CD4-positive, alpha-beta T cell treated with Interleukin-17A for 4 hours (primary cell): Measurements from ENCODE around the gene ATP7B.

Experiments used
- DNase-seq: peaks from one replicate; pipeline ENCODE4 v3.0.0-alpha.2; 2020; ENCODE audit warnings: mixed read lengths

The ATP7B gene

GRCh38 chr13:51942189-51942588 lies 69.1 kb downstream of the ATP7B start:
- peak; percentile 71 for DNase-seq

GRCh38 chr13:51938454-51938853 lies 72.8 kb downstream of the ATP7B start:
- DNase-seq: no peak

DNA sequence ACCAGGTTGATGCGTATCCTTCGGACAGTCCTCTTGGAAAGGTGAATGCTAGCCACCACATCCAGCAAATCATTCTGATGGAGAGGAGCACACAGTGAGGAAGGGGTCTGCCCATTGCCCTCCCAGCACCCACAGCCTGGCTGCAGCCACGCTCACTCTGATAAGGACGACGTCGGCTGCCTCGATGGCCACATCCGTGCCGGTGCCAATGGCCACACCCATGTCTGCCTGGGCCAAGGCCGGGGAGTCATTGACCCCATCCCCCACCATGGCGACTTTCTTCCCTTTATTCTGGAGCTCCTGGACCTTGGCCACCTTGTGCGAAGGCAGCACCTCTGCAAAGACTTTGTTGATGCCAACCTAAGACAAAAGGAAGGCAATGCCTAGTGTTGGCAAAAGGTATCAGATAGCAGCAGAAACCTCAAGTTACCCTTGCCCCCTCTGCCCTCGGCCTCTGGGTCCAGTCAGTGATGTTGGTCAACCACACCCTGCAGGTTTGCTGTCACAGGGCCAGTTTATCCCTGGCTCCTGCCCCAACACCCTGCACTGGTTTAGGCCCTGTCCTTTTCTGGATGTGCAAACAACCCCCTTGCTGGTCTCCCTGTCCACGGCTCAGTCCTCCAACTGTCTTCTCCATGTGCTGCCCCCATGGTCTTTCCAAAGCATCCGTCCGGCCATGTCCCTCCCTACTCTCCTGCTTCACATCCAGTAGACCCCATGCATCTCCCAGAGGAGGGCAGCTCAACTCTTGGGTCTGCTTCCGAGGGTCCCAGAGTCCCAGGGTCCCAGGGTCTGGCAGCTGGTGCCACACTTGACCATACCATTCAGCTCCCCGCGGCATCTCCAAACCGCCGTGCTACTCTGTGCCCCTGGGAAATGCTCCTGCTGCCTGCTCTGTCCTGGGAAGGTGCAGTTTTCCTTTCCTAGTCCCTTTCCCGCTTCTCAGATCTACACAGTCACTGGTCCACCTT lies 73.6 kb downstream of the ATP7B start:
- no peak for DNase-seq

- DNase-seq: peak; percentile 14
These were observed 75.7 kb downstream of the ATP7B start for GRCh38 chr13:51935326-51936171.

GRCh38 chr13:51934461-51935087 lies 76.7 kb downstream of the ATP7B start:
- DNase-seq: no peak

DNA sequence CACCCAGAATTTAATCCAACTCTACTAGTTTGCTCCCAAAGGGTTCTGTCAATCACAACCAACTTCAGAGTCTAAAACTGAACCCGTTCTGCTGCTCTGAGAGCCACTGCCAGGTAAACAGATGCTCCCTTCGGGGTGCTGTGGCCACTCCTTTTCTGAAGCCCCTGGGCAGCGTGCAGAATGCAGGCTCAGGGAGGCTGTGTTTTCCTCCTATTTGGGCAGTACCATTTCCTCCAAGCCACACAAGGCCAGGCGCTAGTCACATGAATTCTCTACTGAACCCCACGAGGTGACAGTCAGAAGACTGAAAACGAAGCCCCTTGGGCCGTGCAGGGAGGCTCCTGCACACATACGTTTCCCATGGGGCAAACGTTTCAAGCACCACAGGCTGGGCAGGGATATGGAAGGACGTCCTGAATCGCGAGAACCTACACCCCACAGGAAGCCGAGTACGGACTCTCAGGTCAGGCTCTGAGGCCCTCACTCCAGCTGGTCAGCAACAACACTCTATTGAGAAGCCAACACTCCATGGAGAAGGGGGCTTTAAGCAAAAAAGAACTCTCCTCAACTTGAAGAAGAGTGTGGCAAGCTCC lies 77.7 kb downstream of the ATP7B start:
- DNase-seq: no peak

DNA sequence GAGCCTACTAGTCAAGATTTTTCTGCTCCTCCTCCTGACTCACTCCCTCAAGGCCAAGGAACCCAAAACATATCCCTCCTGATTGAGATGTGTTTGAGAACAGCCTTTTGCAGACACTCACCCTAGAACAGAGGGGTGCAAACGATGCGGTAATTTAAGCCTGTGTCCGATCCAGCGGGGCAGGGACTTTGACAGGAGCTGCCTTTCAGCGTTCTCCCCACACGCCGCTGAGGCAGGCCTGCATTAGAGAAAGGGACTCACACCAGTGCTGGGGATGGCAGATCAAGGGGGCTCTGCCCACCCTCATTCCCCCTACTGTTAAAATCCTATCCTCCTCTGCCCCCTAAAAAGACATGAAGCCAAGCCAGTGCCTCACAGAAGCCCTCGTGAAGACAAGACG lies 79.0 kb downstream of the ATP7B start:
- no peak for DNase-seq

DNA sequence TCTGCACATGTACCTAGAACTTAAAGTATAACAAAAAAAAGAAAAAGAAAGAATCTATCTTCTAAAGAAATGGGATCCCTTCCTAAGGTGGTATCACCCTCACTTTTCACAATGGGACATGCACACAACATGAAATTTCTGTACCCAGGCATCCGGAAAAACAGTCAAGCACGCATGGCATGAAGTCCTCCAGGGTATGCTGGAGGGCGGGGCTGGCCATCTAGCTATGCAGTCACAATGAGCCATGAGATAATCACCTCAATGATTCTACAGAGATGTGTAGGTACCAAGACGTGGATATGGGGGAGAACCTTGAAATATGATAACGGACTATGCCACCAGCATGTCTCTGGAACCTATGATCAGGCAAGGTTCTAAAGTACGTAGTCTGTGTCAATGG lies 79.6 kb downstream of the ATP7B start:
- no peak for DNase-seq

- no peak for DNase-seq
These were observed 81.6 kb downstream of the ATP7B start for GRCh38 chr13:51929699-51930098.

DNA sequence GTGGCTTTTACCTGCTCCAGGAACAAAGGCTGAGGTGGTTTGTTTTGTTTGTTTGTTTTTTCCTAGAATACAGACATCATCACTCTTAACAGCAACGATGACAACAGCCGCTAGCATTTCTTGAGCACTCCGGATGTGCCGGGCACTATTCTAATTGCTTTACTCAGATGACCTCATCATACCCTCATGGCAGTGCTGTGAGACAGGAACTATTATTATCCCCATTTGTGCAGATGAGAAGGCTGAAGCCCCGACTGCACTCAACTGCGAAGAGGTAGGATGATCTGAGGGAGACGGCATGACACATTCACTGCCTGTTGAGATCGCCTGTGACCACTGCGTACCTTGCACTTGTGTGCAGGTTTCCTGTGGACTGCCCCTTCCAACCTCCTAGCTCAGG lies 83.0 kb downstream of the ATP7B start:
- DNase-seq: no peak

DNA sequence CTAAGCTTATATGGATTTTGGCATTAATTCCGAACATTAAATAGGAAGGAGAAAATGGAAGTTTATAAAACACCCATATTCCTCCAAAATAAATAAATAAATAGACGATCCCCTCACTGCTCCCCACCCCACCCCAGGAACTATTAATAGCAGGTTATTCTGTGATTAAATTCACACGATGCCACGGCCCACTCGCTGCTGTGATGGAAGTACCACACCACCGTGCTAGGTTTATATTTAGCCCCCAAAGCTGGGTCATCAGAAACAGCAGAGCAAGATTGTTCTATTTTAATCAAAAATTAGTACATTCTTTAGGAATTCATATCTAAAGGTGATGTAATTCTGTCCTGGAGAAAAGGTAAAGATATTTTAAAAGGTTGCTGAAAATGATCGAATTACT lies 84.1 kb downstream of the ATP7B start:
- no peak for DNase-seq

DNA sequence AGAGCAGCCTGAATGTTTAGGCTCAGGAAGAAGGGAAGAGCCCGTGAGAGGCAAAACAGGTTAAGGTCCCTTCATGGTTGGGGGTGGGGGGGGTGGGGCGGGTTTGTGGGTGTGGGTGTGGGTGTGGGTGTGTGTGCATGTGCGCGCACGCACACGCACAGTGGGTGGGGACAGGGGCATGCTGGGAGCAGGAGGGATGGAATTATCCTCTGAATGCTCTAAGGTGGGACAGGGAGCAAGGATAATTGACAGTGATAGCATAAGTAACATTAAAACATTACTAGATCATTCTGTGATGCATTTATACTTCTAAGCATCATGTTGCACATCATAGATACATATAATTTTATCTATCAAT lies 84.7 kb downstream of the ATP7B start:
- DNase-seq: no peak

DNA sequence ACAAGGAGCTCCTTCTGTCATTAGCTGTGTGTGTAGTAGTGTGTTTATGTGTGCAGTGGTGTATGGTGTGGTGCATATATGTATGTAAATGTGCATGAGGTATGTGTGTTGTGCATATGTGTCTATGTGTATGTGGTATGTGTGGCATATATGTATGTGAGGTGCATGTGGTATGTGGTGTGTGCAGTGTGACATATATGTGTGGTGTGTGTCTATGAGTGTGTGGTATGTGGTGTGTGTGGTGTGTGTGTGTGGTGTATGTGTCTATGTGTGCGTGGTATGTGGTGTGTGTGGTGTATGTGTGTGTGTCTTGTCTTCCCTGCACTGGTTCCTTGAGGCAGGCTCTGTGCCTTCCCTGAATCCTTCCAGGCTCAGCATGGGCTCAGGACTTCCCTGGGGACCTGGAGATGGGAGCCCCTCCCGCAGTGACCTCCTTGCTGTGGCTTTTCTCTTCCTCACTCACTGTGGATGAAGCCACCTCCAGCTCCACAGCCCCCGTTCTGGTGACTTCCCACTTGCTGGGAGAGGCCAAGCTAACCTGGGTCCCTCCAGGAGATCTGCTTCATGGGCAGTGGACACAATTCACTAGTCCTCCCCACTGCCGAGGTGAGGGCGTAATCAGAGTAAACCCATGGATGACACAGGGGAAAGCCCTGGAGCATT lies 85.3 kb downstream of the ATP7B start:
- no peak for DNase-seq

DNA sequence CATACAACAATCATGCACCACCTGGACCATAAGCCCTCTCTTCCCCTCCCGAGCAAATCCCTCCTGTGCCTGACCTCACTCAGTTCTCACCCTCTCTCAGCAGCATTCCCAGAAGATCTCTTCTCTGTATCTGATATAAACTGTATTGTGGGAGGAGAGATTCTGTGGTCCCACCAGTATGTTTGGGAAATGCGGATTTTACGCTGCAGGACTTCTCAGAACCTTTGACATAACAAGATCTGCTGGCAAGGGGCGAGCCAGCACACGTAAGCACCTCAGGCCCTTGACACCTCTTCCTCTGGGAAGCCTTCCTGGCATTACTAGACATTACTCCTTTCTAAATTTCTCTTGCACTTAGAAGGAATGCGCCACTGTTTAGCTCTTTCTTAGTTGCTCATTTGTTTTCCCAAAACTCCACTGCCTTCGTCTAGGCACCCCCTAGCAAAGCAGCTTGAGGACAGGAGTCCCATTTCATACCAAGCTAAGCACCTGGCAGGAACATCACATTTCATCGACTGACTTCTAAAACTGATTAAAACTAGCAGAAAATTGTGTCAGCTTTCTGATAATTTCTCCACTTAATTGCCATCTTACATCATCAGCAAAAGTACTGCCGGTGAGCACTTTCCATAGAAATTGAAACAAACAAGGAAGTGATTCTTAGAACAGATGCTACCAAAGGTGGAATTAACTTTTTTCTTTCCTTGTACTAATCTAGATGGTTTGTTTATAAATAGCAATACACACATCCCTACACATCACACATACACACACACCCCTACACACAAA lies 86.3 kb downstream of the ATP7B start:
- no peak for DNase-seq

- no peak for DNase-seq
These were observed 87.2 kb downstream of the ATP7B start for GRCh38 chr13:51923983-51924539.

DNA sequence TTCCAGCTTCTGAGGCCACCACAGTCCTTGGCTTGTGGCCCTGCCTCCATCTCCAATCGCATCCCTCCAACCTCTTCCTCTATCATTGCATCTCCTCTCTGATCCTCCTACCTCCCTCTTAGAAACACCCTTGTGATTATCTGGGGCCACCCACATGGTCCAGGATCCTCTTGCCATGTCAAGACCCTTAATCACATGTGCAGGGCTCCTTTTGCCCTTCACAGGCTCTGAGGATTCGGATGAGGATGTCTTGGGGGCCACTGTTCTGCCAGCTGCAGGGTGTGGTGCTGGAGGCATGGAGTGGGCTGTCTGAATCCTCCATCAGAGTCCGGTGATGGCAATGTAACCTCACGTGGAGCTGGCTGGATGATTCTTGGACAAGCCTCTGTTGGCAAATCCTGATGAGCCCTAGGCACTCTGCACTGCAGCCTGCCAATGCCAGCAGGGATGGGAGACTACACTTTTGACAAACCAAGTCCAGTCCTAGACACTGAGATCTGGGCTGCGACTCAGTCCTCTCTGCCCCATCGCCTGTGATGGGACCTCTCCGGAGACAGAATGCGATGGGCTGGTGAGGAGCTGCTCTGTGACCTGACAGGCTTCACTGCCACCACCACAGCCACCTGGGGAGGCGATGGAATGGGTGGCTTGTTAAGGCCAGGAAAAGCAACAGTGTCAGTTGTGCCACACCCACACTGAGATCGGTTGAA lies 88.3 kb downstream of the ATP7B start:
- no peak for DNase-seq

DNA sequence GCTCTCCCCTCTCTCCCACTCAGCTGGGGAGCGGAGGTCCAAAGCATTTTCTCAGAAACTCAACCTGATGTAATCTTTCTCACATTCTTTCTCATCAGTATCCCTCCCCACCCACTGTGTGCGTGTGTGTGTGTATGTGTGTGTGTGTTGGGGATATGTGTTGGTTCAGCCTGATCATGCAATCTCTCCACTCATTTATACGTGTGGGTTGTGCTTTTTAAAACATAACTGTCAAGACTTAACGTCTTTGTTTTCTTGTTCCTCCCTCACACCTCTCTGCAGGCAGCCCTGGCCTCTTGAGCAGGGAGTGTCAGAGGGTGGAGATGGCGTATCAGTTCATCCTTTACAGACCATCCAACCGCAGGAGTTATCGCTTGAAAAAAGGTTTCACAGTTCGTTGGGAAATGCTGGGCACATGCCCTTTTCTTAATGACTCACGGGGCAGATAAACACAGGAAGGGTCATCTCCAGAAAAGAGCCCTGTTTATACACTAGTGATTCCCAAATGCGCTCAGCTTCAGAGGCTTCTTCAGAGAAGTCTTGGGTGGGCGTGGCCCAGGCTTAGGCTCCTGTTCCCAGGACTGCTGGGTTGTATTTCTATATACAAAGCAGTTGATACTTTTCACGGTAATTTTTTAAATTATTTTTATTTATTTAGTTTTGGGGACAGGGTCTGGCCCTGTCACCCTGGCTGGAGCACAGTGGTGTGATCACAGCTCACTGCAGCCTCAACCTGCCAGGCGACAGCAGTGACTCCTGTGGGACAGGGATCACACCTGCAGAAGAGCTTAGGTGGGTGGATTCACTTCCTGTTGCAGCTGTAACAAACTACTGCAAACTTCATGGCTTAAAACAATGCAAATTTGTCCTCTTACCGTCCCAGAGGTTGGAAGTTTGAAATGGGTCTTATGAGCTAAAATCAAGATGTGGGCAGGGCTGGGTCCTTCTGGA lies 89.2 kb downstream of the ATP7B start:
- no peak for DNase-seq

GRCh38 chr13:51920786-51921185 lies 90.5 kb downstream of the ATP7B start:
- no peak for DNase-seq

DNA sequence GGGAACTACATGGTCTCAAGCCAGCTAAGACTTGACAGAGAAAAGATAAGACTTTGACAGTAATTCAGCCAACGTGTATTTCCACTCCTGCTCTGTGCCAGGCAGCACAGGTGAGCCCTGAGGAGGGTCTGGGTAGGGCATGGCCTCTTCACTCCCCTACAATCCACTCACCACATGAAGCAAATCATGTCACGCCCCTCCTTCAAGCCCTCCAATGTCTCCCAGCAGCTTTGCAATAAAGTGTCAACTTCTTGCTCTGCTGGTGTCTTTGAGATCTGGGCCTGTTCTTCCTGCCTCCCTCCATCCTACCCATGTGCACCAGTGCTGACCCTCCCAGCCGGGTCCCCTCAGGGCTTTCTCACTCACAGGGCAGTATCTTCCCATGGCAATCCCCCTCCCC lies 91.0 kb downstream of the ATP7B start:
- DNase-seq: no peak
